ENCODE measurements around the gene OCIAD2. TPM values are rescaled to one million over a fixed set of nuclear protein-coding genes. Genes with fewer than 3 reads are reported as not detected.

The OCIAD2 gene
- total RNA-seq, 1 donor from 2014 or later = 30.6 TPM

GRCh38 chr4:48907706-48908477 lies 1.3 kb upstream of the OCIAD2 start:
- H3K27ac ChIP-seq = no peak overlapping the region
- intact Hi-C loops (cut with DNase I) = no loop called here
- no peak for TF ChIP-seq CTCF (IDR thresholded peaks at IDR 0.05)
- H3K4me1 ChIP-seq = peaks cover 11% of the 10 kb centered on the region
- H3K9me3 ChIP-seq = no peaks in the 10 kb centered on the region
- ATAC-seq = no peak
- no peaks in the 10 kb centered on the region for H3K27me3 ChIP-seq
- no peaks in the 10 kb centered on the region for H3K36me3 ChIP-seq
- H3K4me3 ChIP-seq = no peak overlapping the region
- DNase-seq = no peak

GRCh38 chr4:48905363-48906015 lies 1.1 kb downstream of the OCIAD2 start:
- DNase-seq (no peak), ATAC-seq (no peak)
- peaks cover 6% of the 10 kb centered on the region for H3K36me3 ChIP-seq
- H3K9me3 ChIP-seq = no peaks in the 10 kb centered on the region
- H3K4me1 ChIP-seq = peaks cover 11% of the 10 kb centered on the region
- H3K27ac ChIP-seq = no peak overlapping the region
- peak overlapping the region; percentile 78 for H3K4me3 ChIP-seq
- intact Hi-C loops (cut with DNase I) = no loop called here
- H3K27me3 ChIP-seq = no peaks in the 10 kb centered on the region
- no peak for TF ChIP-seq CTCF (IDR thresholded peaks at IDR 0.05)

GRCh38 chr4:48904541-48905142 lies 1.9 kb downstream of the OCIAD2 start:
- ATAC-seq (no peak), DNase-seq (no peak)
- H3K9me3 ChIP-seq = no peaks in the 10 kb centered on the region
- peaks cover 11% of the 10 kb centered on the region for H3K4me1 ChIP-seq
- no peak for TF ChIP-seq CTCF (IDR thresholded peaks at IDR 0.05)
- peaks cover 6% of the 10 kb centered on the region for H3K36me3 ChIP-seq
- no peak overlapping the region for H3K4me3 ChIP-seq
- no peak overlapping the region for H3K27ac ChIP-seq
- H3K27me3 ChIP-seq = no peaks in the 10 kb centered on the region
- intact Hi-C loops (cut with DNase I) = no loop called here

GRCh38 chr4:48904101-48904500 lies 2.5 kb downstream of the OCIAD2 start:
- Histone ChIP-seq H3K27me3 (no peaks in the 10 kb centered on the region), H3K36me3 (peaks cover 6% of the 10 kb centered on the region), H3K4me1 (peaks cover 11% of the 10 kb centered on the region), H3K27ac (no peak overlapping the region), H3K9me3 (no peaks in the 10 kb centered on the region), H3K4me3 (no peak overlapping the region)
- intact Hi-C loops (cut with DNase I) = no loop called here
- TF ChIP-seq CTCF (IDR thresholded peaks at IDR 0.05) = no peak
- DNase-seq (no peak), ATAC-seq (no peak)

GRCh38 chr4:48902266-48902665 lies 4.3 kb downstream of the OCIAD2 start:
- ATAC-seq (peak; percentile 68), DNase-seq (no peak)
- Histone ChIP-seq H3K27me3 (no peaks in the 10 kb centered on the region), H3K4me1 (peaks cover 11% of the 10 kb centered on the region), H3K4me3 (no peak overlapping the region), H3K27ac (no peak overlapping the region), H3K36me3 (peaks cover 6% of the 10 kb centered on the region), H3K9me3 (no peaks in the 10 kb centered on the region)
- no peak for TF ChIP-seq CTCF (IDR thresholded peaks at IDR 0.05)
- intact Hi-C loops (cut with DNase I) = no loop called here
